ENCODE results near the gene NAT8L.

Gene NAT8L

DNA sequence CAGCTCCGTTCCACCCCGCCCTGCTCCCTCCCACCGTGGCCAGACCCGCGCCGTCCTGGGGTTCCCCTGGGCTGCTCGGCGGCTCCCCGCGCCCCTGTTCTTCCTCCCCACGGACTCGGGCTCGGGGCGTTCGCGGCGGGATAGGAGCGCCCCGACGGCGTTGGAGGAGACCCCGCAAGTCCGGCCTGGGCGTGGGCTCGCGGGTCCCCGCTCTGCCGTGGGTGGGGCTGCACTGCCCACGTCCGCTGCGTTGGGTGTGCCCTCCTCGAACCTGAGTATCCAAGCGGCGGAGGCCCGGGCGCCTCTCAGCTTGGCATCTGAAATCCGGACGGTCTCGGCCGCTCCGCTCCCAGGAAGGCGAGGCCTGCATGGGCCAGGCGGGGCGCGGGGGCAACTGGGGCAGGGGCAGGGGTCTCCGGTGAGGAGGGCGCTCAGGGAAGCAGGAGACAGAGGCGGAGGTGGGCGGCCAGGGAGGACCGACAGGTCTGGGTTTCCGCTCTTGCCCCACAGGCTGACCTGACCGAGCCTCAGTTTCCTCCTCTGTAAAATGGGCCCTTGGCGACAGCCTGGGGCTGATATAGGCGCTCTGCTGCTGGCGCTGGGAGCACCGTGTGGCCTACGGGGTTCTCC is 12.0 kb upstream of the NAT8L start:
- H3K36me3 ChIP-seq (ENCODE audit: control insufficient read depth, insufficient read depth, low read length) = no peaks in the 10 kb centered on the region
- no peak overlapping the region for H3K4me3 ChIP-seq (ENCODE audit: low read depth, low read length)
- peaks cover 6% of the 10 kb centered on the region for H3K4me1 ChIP-seq (ENCODE audit: control insufficient read depth, insufficient read depth, low read length)
- no peak overlapping the region for H3K27ac ChIP-seq (ENCODE audit: low read depth, low read length)
- H3K27me3 ChIP-seq (ENCODE audit: control insufficient read depth, insufficient read depth, low read length) = peaks cover 24% of the 10 kb centered on the region
- H3K9ac ChIP-seq (ENCODE audit: low read depth, low read length) = no peak overlapping the region
- no peaks in the 10 kb centered on the region for H3K9me3 ChIP-seq (ENCODE audit: control insufficient read depth, insufficient read depth, low read length)

- H3K36me3 ChIP-seq (ENCODE audit: control insufficient read depth, insufficient read depth, low read length) = no peaks in the 10 kb centered on the region
- H3K9ac ChIP-seq (ENCODE audit: low read depth, low read length) = no peak overlapping the region
- H3K27me3 ChIP-seq (ENCODE audit: control insufficient read depth, insufficient read depth, low read length) = peaks cover 18% of the 10 kb centered on the region
- no peaks in the 10 kb centered on the region for H3K9me3 ChIP-seq (ENCODE audit: control insufficient read depth, insufficient read depth, low read length)
- H3K4me3 ChIP-seq (ENCODE audit: low read depth, low read length) = no peak overlapping the region
- H3K4me1 ChIP-seq (ENCODE audit: control insufficient read depth, insufficient read depth, low read length) = peaks cover 6% of the 10 kb centered on the region
- no peak overlapping the region for H3K27ac ChIP-seq (ENCODE audit: low read depth, low read length)
These were observed 11.1 kb upstream of the NAT8L start for GRCh38 chr4:2047781-2048581.

GRCh38 chr4:2048831-2049230 is 10.3 kb upstream of the NAT8L start:
- Histone ChIP-seq H3K4me1 (ENCODE audit: control insufficient read depth, insufficient read depth, low read length) (peaks cover 6% of the 10 kb centered on the region), H3K4me3 (ENCODE audit: low read depth, low read length) (no peak overlapping the region), H3K36me3 (ENCODE audit: control insufficient read depth, insufficient read depth, low read length) (no peaks in the 10 kb centered on the region), H3K27me3 (ENCODE audit: control insufficient read depth, insufficient read depth, low read length) (peaks cover 10% of the 10 kb centered on the region), H3K27ac (ENCODE audit: low read depth, low read length) (no peak overlapping the region), H3K9me3 (ENCODE audit: control insufficient read depth, insufficient read depth, low read length) (no peaks in the 10 kb centered on the region), H3K9ac (ENCODE audit: low read depth, low read length) (no peak overlapping the region)

- H3K36me3 ChIP-seq (ENCODE audit: control insufficient read depth, insufficient read depth, low read length) = no peaks in the 10 kb centered on the region
- H3K27ac ChIP-seq (ENCODE audit: low read depth, low read length) = no peak overlapping the region
- H3K4me3 ChIP-seq (ENCODE audit: low read depth, low read length) = no peak overlapping the region
- peaks cover 6% of the 10 kb centered on the region for H3K4me1 ChIP-seq (ENCODE audit: control insufficient read depth, insufficient read depth, low read length)
- no peaks in the 10 kb centered on the region for H3K9me3 ChIP-seq (ENCODE audit: control insufficient read depth, insufficient read depth, low read length)
- H3K27me3 ChIP-seq (ENCODE audit: control insufficient read depth, insufficient read depth, low read length) = peaks cover 6% of the 10 kb centered on the region
- no peak overlapping the region for H3K9ac ChIP-seq (ENCODE audit: low read depth, low read length)
These were observed 9.7 kb upstream of the NAT8L start for GRCh38 chr4:2049381-2049780.

DNA sequence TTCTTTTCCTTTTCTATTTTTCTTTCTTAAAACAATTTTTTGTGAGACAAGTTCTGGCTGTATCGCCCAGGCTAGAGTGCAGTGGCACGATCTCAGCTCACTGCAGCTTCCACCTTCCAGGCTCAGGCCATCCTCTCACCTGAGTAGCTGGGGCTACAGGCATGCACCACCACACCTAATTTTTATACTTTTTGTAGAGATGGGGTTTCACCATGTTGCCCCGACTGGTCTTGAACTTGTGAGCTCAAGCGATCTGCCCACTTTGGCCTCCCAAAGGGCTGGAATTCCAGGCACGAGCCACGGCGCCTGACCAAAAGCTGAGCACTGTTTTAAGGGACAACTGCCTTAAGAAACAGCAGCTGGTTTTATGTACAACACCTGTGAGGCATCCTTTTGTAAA is 9.3 kb upstream of the NAT8L start:
- peaks cover 6% of the 10 kb centered on the region for H3K27me3 ChIP-seq (ENCODE audit: control insufficient read depth, insufficient read depth, low read length)
- peaks cover 6% of the 10 kb centered on the region for H3K4me1 ChIP-seq (ENCODE audit: control insufficient read depth, insufficient read depth, low read length)
- H3K36me3 ChIP-seq (ENCODE audit: control insufficient read depth, insufficient read depth, low read length) = no peaks in the 10 kb centered on the region
- no peak overlapping the region for H3K4me3 ChIP-seq (ENCODE audit: low read depth, low read length)
- no peak overlapping the region for H3K9ac ChIP-seq (ENCODE audit: low read depth, low read length)
- no peaks in the 10 kb centered on the region for H3K9me3 ChIP-seq (ENCODE audit: control insufficient read depth, insufficient read depth, low read length)
- H3K27ac ChIP-seq (ENCODE audit: low read depth, low read length) = no peak overlapping the region

GRCh38 chr4:2051086-2051485 is 8.0 kb upstream of the NAT8L start:
- no peaks in the 10 kb centered on the region for H3K9me3 ChIP-seq (ENCODE audit: control insufficient read depth, insufficient read depth, low read length)
- peaks cover 12% of the 10 kb centered on the region for H3K27me3 ChIP-seq (ENCODE audit: control insufficient read depth, insufficient read depth, low read length)
- H3K36me3 ChIP-seq (ENCODE audit: control insufficient read depth, insufficient read depth, low read length) = no peaks in the 10 kb centered on the region
- peaks cover 6% of the 10 kb centered on the region for H3K4me1 ChIP-seq (ENCODE audit: control insufficient read depth, insufficient read depth, low read length)
- H3K27ac ChIP-seq (ENCODE audit: low read depth, low read length) = no peak overlapping the region
- no peak overlapping the region for H3K4me3 ChIP-seq (ENCODE audit: low read depth, low read length)
- no peak overlapping the region for H3K9ac ChIP-seq (ENCODE audit: low read depth, low read length)

DNA sequence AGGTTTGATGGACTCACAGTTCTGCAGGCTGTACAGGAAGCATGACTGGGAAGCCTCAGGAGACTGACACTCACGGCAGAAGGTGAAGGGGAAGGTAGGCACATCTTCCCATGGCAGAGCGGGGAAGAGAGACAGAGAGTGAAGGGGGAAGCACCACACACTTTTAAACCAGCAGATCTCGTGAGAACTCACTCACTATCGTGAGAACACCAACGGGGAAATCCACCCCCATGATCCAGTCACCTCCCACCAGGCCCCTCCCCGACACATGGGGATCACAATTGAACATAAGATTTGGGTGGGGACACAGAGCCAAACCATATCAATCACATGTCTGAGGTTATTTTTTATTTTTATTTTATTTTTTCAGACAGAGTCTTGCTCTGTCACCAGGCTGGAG is 4.9 kb upstream of the NAT8L start:
- H3K4me3 ChIP-seq (ENCODE audit: low read depth, low read length) = no peak overlapping the region
- peaks cover 6% of the 10 kb centered on the region for H3K4me1 ChIP-seq (ENCODE audit: control insufficient read depth, insufficient read depth, low read length)
- H3K27me3 ChIP-seq (ENCODE audit: control insufficient read depth, insufficient read depth, low read length) = peaks cover 33% of the 10 kb centered on the region
- no peaks in the 10 kb centered on the region for H3K9me3 ChIP-seq (ENCODE audit: control insufficient read depth, insufficient read depth, low read length)
- no peaks in the 10 kb centered on the region for H3K36me3 ChIP-seq (ENCODE audit: control insufficient read depth, insufficient read depth, low read length)
- H3K27ac ChIP-seq (ENCODE audit: low read depth, low read length) = no peak overlapping the region
- no peak overlapping the region for H3K9ac ChIP-seq (ENCODE audit: low read depth, low read length)

DNA sequence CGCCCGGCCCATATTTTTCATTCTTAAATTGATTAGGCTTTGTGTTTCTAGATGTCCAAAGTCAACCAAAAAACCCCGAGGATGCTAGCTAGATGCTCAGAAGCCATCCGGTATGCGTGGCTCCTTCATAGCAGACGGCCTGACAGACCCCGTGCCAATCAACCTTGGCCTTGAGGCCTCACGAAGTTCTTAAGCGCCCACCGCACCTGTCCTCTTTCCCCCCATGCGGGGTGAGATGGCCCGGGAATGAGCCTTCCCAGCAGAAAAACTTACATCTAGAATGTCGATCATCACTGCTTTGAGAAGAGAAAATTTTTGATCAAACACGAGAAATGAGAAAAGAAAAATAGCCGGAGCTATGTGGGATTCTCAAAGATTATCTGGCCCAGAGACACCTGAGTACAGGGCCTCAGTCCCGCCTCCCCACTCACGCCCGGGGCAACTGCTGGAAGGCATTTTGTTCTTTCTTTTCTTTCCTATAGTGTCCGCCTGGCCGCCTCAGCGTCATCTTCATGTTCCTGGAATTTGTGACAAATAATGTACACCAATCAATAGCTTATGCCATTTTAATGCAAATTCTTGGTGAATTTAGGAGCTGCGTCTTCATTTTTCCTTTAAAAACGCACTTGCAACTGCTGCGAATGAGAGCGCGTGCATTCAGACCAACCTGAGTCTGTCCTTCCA is 1.6 kb upstream of the NAT8L start:
- peaks cover 57% of the 10 kb centered on the region for H3K27me3 ChIP-seq (ENCODE audit: control insufficient read depth, insufficient read depth, low read length)
- no peaks in the 10 kb centered on the region for H3K9me3 ChIP-seq (ENCODE audit: control insufficient read depth, insufficient read depth, low read length)
- no peak overlapping the region for H3K27ac ChIP-seq (ENCODE audit: low read depth, low read length)
- no peak overlapping the region for H3K4me3 ChIP-seq (ENCODE audit: low read depth, low read length)
- no peaks in the 10 kb centered on the region for H3K4me1 ChIP-seq (ENCODE audit: control insufficient read depth, insufficient read depth, low read length)
- H3K9ac ChIP-seq (ENCODE audit: low read depth, low read length) = no peak overlapping the region
- H3K36me3 ChIP-seq (ENCODE audit: control insufficient read depth, insufficient read depth, low read length) = no peaks in the 10 kb centered on the region

DNA sequence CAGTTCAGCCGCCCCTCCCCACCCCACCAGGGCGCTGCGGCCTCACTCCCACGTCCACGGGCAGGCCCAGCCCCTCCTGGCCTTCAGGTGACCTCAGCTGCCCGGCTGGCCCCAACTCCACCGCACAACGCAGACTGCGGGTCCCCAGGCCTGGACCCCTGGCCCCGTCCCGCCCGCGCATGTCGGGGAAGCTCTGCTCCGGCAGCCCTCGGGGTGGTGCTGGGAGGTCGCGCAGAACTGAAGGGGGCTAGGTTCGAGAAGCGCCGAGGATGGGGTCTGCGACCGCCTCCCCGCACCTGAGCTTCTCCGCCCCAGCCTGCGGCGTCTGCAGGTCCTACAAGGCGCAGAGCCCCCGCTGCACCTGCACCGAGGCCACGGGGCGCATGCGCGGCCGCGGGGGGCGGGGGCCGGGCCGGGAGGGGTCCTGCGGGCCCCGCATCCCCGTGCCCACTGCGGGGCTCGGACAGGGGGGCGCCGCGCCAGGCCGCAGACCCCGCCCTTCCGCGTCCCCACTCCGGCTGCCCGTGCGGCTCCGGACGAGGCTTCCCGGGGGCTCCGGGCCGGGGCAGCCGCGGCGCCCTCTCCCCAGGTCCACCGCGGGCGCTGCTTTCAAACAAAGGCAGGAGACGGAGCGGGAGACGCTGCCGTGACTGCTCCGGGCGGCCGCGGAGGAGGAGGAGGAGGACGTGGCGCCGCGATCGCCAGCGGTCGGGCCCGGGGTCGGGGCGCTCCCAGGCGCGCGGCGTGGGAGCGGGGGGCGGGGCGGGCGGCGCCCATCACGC is 672 bp upstream of the NAT8L start:
- H3K36me3 ChIP-seq (ENCODE audit: control insufficient read depth, insufficient read depth, low read length) = no peaks in the 10 kb centered on the region
- peaks cover 57% of the 10 kb centered on the region for H3K27me3 ChIP-seq (ENCODE audit: control insufficient read depth, insufficient read depth, low read length)
- no peaks in the 10 kb centered on the region for H3K9me3 ChIP-seq (ENCODE audit: control insufficient read depth, insufficient read depth, low read length)
- no peaks in the 10 kb centered on the region for H3K4me1 ChIP-seq (ENCODE audit: control insufficient read depth, insufficient read depth, low read length)
- H3K27ac ChIP-seq (ENCODE audit: low read depth, low read length) = no peak overlapping the region
- H3K4me3 ChIP-seq (ENCODE audit: low read depth, low read length) = peak overlapping the region; percentile 61
- H3K9ac ChIP-seq (ENCODE audit: low read depth, low read length) = no peak overlapping the region

DNA sequence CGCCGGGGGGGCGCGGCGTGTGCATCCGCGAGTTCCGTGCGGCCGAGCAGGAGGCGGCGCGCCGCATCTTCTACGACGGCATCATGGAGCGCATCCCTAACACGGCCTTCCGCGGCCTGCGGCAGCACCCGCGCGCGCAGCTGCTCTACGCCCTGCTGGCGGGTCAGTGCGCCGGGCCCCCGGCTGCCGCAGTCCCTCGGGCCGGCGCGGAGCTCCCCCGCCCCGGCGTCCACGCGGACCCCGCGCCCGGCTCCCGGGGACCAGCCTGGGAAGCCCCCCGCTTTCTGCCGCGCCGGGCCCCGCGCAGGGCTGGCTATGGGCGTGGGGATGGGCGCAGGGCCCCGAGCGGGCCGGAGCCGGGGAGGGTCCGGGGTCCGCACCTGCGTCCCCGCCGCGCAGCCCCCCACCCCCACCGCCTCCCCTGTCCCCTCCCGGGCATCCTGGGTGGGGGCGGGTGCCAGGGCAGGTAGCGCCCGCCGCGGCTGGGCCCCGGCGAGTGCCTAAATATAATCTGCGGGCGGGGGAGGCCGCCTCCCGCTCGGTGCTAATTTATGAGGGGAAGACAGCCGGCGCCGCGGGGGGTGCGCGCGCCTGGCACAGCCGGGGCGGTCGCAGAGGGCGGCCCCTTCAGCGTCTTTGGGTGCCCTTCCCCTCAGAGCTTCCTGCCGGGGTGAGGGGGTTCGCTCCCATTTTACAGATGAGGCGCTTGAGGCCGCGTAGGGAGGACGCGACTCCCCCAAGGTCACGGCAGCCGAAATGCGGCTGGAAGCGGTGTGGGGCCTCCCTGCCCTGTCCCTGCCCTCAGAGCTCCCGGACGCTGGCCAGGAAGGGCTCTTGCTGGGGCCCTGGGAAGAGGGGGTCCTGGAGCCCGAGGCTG is 837 bp downstream of the NAT8L start:
- no peak overlapping the region for H3K27ac ChIP-seq (ENCODE audit: low read depth, low read length)
- H3K9ac ChIP-seq (ENCODE audit: low read depth, low read length) = no peak overlapping the region
- H3K9me3 ChIP-seq (ENCODE audit: control insufficient read depth, insufficient read depth, low read length) = no peaks in the 10 kb centered on the region
- peak overlapping the region; percentile 45; the same call in 1 of the 2 replicates for H3K4me3 ChIP-seq (ENCODE audit: low read depth, low read length)
- no peaks in the 10 kb centered on the region for H3K36me3 ChIP-seq (ENCODE audit: control insufficient read depth, insufficient read depth, low read length)
- H3K4me1 ChIP-seq (ENCODE audit: control insufficient read depth, insufficient read depth, low read length) = no peaks in the 10 kb centered on the region
- H3K27me3 ChIP-seq (ENCODE audit: control insufficient read depth, insufficient read depth, low read length) = peaks cover 57% of the 10 kb centered on the region
